ENCODE data around the gene DDX23.

DNA sequence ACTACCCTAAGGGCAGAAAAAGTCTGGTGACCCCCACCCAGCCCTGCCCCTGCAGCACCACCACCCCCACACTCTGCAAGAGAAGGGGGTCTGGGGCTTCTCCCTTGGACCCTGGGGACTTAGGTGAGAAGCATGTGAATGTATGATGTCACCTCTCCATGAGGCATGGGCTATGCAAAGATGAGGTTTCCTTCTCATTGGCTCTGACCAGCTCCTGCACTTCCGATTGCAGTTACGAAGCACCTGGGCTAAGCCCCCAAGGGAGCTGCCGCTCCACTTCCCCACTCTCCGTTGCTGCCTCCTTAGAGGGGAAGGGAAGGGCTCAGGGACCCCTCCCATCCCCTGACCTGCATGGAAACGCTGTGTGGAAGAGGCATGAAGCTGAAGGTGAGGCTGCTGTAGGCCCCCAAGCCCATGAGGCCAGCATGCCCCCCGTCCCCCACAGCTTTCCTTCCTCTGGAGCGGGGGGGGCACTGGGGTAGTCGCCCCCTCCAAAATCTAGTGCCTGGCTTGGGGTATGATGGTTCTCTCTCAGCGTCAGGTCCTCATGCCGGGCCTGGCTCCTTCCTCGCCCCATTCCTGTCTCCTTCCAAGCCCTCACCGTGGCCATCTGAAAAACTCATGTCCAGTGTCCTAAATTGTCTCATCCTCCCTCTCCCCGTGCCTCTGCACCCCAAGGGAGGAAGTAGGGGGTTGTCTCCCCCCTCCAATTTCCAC, 5.5 kb upstream of the DDX23 start:
- TF ChIP-seq GATA2 (IDR thresholded peaks at IDR 0.05; ENCODE audit: low read depth, low read length), result no peak
- TF ChIP-seq GATA3 (IDR thresholded peaks at IDR 0.05; ENCODE audit: low read depth, low read length), result no peak

Data from SH-SY5Y (cell line).